Stimulated activated CD4-positive, alpha-beta T cell treated with anti-CD3 and anti-CD28 coated beads, Interleukin-15, amount 100 ng/mL, for 48 hours (primary cell): ENCODE data around the gene PRKCQ.
"Not testable (repeated sequence)": the region's sequence is repeated elsewhere in the genome, so short reads cannot be mapped to it uniquely, and the experiment has no call there.

Experiments used
- DNase-seq, 2 donors: peaks; one replicate each; pipeline ENCODE4 v3.0.0-alpha.2; 2020; ENCODE audit warnings: low read depth in 2 of 2

Gene PRKCQ

GRCh38 chr10:6492896-6493295 lies 87.2 kb downstream of the PRKCQ start:
- DNase-seq: no peak

- DNase-seq: no peak
Observed at GRCh38 chr10:6491841-6492609, 88.1 kb downstream of the PRKCQ start.

- no peak for DNase-seq
Observed at GRCh38 chr10:6490614-6491013, 89.5 kb downstream of the PRKCQ start.

- DNase-seq: no peak
Observed at GRCh38 chr10:6487920-6488319, 92.2 kb downstream of the PRKCQ start.

- no peak for DNase-seq
Observed at GRCh38 chr10:6486309-6486708, 93.8 kb downstream of the PRKCQ start.

GRCh38 chr10:6482737-6483357 lies 97.2 kb downstream of the PRKCQ start:
- DNase-seq: no peak

- no peak for DNase-seq
Observed at GRCh38 chr10:6478722-6479121, 101.4 kb downstream of the PRKCQ start.

GRCh38 chr10:6476989-6477388 lies 103.1 kb downstream of the PRKCQ start:
- no peak for DNase-seq

- DNase-seq: no peak
Observed at GRCh38 chr10:6474871-6475270, 105.2 kb downstream of the PRKCQ start.

- DNase-seq: no peak
Observed at GRCh38 chr10:6473901-6474370, 106.1 kb downstream of the PRKCQ start.

GRCh38 chr10:6473430-6473829 lies 106.6 kb downstream of the PRKCQ start:
- peak in 1 of 2 donors; percentile 38 for DNase-seq

GRCh38 chr10:6472710-6473005 lies 107.4 kb downstream of the PRKCQ start:
- not testable (repeated sequence) for DNase-seq

- no peak for DNase-seq
Observed at GRCh38 chr10:6470894-6471618, 109.0 kb downstream of the PRKCQ start.

GRCh38 chr10:6469661-6470060 lies 110.4 kb downstream of the PRKCQ start:
- no peak for DNase-seq

GRCh38 chr10:6465854-6466601 lies 114.0 kb downstream of the PRKCQ start:
- DNase-seq: peak in 1 of 2 donors; percentile 27

GRCh38 chr10:6465437-6465836 lies 114.6 kb downstream of the PRKCQ start:
- DNase-seq: no peak

GRCh38 chr10:6464862-6465430 lies 115.1 kb downstream of the PRKCQ start:
- no peak for DNase-seq

GRCh38 chr10:6463366-6463765 lies 116.7 kb downstream of the PRKCQ start:
- no peak for DNase-seq

- no peak for DNase-seq
Observed at GRCh38 chr10:6461961-6462360, 118.1 kb downstream of the PRKCQ start.

- no peak for DNase-seq
Observed at GRCh38 chr10:6460861-6461409, 119.1 kb downstream of the PRKCQ start.

- no peak for DNase-seq
Observed at GRCh38 chr10:6458814-6459213, 121.3 kb downstream of the PRKCQ start.
